ENCODE results near the gene SEPTIN5.

The SEPTIN5 gene

GRCh38 chr22:19762568-19763457 is 48.5 kb downstream of the SEPTIN5 start:
- DNase-seq = no peak

DNA sequence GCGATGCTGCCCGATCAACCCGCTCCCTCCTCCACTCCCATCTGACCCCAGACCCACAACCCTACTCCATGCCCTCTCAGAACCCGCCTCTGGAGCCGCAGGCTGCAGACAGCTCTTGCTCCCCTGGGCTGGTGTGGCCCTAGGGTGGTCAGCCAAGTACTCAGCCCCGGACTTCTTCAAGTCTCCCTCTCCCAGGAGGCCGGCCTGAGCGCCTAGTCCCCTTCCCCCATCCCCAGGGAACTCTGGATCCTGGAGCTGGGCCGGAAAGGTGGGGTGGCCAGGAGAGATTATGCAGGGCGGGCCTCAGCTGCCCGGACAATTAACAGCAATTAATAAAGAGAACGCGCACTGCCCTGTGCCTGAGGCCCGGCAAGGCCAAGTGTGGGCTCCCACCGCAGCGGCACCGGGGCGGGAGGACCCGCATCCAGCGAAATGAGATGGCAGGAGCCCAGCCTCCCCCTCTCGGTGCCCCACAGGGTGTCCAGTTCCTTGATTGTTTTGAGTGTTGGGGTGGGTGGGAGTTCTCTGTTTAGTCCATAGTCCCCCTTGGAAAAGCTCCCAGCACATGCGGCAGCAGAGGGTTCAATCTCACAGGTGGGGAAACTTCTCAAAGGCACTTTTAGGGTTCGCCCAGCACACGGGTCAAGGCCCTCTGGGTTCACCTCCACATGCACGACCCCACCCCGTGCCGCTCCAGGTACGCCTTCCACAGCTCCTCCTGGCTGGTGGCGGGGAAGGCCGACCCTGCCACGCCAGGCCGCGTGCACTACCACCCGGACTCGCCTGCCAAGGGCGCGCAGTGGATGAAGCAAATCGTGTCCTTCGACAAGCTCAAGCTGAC is 49.4 kb downstream of the SEPTIN5 start:
- DNase-seq = no peak

DNA sequence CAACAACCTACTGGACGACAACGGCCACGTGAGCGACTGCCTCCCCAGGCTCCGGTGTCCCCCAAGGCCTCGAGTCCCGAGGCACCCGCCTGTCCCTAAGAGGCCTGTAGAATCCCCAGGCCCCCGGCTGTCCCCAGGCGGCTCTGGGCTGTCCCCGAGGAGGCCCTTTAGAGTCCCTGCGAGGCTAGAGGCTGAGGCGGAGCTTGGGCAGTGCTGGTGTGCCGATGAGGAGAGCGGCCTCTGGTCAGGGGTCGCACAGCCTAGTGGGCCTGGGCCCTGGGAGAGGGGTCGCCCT is 49.9 kb downstream of the SEPTIN5 start:
- DNase-seq = no peak

DNA sequence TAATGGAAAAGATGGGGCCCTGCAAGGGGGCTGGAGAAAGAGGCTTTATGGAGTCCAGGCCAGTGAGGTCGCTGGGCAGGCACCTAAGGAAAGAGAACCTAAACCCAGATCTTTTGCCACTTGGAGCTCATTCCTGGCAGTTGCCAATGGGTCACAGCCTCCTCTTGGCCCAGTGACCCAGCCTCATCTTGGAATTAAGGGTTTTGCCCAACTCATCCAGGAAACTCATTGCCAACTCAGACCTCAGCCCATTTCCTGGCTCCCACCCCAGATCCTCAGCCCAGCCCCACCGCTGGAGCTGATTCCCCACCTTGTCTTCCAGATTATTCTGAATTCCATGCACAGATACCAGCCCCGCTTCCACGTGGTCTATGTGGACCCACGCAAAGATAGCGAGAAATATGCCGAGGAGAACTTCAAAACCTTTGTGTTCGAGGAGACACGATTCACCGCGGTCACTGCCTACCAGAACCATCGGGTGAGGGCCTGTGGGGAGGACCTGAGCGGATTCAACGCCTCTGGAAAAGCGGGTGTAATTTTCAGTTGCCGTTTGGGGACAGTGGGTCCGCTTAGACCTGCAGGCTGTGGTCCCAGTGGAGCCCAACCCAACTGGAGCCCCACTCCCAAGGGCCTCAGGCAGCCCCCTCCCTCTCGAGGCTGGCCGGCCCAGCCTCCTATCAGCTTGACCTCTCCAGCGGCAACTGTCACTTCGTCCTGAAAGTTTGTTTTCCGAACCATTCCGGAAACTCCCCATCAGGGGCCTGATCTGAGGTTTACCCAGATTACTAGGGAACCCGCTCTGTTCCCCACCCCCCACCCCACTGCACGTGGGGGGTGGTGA is 50.6 kb downstream of the SEPTIN5 start:
- DNase-seq = no peak

DNA sequence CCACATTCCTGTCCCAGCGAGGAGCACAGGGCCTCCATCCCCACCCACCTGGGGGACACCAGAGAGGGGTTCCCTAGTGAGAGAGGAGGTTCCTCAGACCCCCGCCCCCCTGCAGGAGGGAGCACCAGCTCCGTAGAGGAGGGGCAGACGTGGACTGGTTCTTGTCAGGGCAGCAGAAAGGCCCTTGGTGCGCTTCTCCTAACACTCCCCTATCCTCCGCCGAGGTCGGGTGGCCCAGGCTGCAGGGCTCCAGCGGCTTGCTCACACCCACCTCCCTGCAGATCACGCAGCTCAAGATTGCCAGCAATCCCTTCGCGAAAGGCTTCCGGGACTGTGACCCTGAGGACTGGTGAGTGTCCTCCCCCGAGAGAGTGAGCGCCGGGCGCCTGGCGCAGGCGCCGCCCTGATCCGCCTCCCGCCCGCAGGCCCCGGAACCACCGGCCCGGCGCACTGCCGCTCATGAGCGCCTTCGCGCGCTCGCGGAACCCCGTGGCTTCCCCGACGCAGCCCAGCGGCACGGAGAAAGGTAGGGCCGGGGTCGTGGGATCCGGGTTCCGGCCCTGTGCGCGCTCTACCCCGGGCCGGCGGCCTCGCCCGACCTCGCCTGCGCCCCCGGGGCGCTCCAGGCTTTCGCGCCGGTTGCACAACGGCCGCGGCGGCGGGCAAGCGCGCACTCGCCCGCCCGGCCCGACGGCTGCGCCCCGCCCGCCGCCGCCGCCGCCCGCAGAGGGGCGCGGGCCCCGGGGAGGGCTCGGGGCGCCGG is 51.4 kb downstream of the SEPTIN5 start:
- DNase-seq = peak in 1 of 6 experiments; percentile 10

GRCh38 chr22:19766240-19766510 is 51.9 kb downstream of the SEPTIN5 start:
- DNase-seq = no peak

DNA sequence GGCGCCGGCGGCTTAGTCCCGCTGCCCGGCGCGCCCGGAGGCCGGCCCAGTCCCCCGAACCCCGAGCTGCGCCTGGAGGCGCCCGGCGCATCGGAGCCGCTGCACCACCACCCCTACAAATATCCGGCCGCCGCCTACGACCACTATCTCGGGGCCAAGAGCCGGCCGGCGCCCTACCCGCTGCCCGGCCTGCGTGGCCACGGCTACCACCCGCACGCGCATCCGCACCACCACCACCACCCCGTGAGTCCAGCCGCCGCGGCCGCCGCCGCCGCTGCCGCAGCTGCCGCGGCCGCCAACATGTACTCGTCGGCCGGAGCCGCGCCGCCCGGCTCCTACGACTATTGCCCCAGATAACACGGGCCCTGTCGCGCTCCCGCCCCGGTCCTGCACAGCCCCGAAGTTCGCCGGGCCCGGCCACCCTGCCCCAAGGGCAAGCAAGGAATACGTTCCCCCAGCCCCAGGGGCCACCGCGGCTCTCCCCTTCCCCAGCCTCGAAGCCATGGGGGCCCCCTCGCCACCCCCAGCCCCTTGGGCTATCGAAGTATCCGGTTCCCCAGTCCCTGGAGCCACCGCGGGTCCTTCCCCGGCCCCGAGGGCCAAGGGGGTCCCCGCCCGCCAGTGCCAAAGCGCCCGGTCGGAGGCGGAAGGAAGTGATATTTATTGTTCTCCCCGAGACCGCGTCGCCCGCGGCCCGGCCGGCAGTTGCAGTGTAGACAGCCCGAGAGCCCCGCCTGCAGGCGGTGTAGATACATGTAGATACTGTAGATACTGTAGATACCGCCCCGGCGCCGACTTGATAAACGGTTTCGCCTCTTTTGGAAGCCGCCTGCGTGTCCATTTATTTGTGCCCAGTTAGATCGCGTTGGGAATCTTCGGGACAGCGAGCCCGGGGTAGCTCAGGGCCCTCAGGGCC is 52.5 kb downstream of the SEPTIN5 start:
- DNase-seq = peak in 5 of 6 experiments; percentile 10 to 38 (median 22)

GRCh38 chr22:19767427-19768341 is 53.4 kb downstream of the SEPTIN5 start:
- DNase-seq = no peak

- no peak for DNase-seq
Observed at GRCh38 chr22:19769393-19769715, 55.1 kb downstream of the SEPTIN5 start.

- DNase-seq = no peak
Observed at GRCh38 chr22:19770349-19771220, 56.3 kb downstream of the SEPTIN5 start.

DNA sequence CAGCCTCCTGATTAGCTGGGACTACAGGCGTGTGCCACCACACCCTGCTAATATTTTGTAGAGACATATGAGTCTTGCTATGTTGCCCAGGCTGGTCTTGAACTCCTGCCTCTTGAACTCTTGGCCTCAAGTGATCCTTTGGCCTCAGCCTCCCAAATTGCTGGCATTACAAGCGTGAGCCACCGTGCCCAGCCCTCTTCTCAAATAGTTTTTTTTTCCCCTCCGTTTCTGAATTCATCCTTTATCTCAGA is 58.0 kb downstream of the SEPTIN5 start:
- DNase-seq = no peak
